ENCODE data around the gene SPESP1. TPM values are rescaled to one million over a fixed set of nuclear protein-coding genes. Genes with fewer than 3 reads are reported as not detected.

SPESP1 gene
- not detected for total RNA-seq

DNA sequence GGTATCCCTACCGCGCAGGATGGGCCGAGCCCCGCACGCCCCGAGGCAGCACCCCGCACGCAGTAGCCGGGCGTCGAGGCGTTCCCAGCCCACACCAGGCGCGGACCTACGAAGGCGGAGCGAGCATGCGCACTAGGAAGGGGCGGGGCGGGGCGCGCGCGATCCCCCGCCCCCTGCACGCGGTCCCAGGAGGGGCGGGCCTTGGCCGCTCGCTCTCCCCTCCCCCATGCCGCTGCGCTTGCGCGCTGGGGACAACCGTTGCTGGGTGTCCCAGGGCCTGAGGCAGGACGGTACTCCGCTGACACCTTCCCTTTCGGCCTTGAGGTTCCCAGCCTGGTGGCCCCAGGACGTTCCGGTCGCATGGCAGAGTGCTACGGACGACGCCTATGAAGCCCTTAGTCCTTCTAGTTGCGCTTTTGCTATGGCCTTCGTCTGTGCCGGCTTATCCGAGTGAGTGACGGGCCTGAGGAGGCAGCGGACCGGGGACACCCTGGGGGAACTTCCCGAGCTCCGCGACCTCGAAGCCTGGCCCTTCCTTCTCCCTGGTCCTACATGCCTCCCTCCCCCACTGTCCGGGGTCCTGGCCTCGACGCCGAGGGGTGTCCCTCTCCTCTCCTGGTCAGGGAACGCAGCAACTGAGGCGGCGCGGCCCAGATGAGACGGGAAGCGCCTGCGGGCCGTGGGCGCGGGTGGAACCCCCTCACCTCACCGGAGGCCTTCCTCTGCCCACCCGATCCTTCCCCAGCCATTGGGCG lies at the start of gene SPESP1:
TSS of gene SPESP1 (plus strand) at position 258 of the 755 bp plus-strand sequence. CDS start at position 387, 129 bp downstream.
- Mint-ChIP-seq H3K27me3 (ENCODE audit: low read depth) (peaks cover 13% of the 10 kb centered on the region), H3K4me3 (no peak within 1 kb of the TSS), H3K36me3 (ENCODE audit: low read depth) (no peaks in the 10 kb centered on the region), H3K4me1 (ENCODE audit: low read depth) (no peaks in the 10 kb centered on the region), H3K27ac (no peak within 1 kb of the TSS), H3K9me3 (ENCODE audit: insufficient read depth) (no peaks in the 10 kb centered on the region)
- ChIA-PET POLR2A (no interaction called here), CTCF (interaction anchor here (0.6 kb wide), 1 partner anchor 48 kb away, joined by 3 read pairs; no protein-coding TSS in a partner anchor)
- peak; percentile 24 for DNase-seq
- ATAC-seq, result peak; percentile 53

DNA sequence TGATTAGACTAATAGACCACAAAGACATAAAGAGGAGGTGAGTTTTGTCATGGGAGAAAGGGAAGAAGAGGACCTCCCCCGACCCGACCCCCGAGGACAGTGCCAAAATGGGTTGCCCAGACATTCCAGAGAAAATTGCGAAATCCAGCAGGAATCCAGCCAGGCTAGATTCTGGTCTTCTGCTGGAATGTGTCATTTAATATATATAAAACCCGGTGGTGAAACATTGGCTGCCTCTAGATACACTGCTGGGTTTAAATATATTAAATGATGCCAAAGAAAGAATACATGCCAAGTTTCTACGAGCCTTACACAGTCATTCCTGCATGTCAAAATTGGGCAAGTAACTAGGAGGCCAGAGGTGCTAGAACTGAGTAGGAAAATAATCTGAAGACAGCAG lies 45.3 kb upstream of the SPESP1 start:
- ChIA-PET CTCF (no interaction called here), POLR2A (no interaction called here)
- H3K27ac Mint-ChIP-seq, result no peak overlapping the region
- ATAC-seq, result no peak
- H3K9me3 Mint-ChIP-seq (ENCODE audit: insufficient read depth), result no peaks in the 10 kb centered on the region
- peaks cover 6% of the 10 kb centered on the region for H3K27me3 Mint-ChIP-seq (ENCODE audit: low read depth)
- no peak overlapping the region for H3K4me3 Mint-ChIP-seq
- H3K36me3 Mint-ChIP-seq (ENCODE audit: low read depth), result no peaks in the 10 kb centered on the region
- no peak for DNase-seq
- no peaks in the 10 kb centered on the region for H3K4me1 Mint-ChIP-seq (ENCODE audit: low read depth)

- Mint-ChIP-seq H3K27me3 (ENCODE audit: low read depth) (peaks cover 8% of the 10 kb centered on the region), H3K27ac (no peak overlapping the region), H3K36me3 (ENCODE audit: low read depth) (no peaks in the 10 kb centered on the region), H3K4me3 (no peak overlapping the region), H3K4me1 (ENCODE audit: low read depth) (no peaks in the 10 kb centered on the region), H3K9me3 (ENCODE audit: insufficient read depth) (no peaks in the 10 kb centered on the region)
- ChIA-PET POLR2A (no interaction called here), CTCF (no interaction called here)
- no peak for ATAC-seq
- DNase-seq, result no peak
Measured at GRCh38 chr15:68887120-68887519, 43.2 kb upstream of the SPESP1 start.

DNA sequence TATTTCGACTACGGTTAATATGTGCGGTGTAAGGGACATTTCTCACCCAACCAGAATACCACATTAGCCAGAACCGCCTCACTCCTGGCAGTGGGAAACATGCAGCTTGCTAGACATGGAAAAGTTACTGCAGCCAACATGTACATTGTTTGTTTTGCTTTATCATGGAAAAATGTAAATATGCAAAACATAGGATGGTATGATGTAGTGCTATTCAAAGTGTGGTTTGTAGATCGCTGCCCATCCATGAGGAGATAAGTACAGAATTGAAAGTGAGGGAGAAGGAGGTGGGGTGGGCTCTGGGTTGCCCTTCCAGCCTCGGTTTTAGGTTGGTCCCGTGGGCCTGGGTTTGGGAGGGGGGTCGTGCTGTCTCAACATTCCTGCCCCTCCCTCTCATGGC lies 42.5 kb upstream of the SPESP1 start:
- no peak overlapping the region for H3K27ac Mint-ChIP-seq
- no peaks in the 10 kb centered on the region for H3K4me1 Mint-ChIP-seq (ENCODE audit: low read depth)
- ATAC-seq, result no peak
- no peaks in the 10 kb centered on the region for H3K9me3 Mint-ChIP-seq (ENCODE audit: insufficient read depth)
- peaks cover 8% of the 10 kb centered on the region for H3K27me3 Mint-ChIP-seq (ENCODE audit: low read depth)
- CTCF ChIA-PET, result interaction anchor here (1.3 kb wide), 1 partner anchor 12 kb away, joined by 4 read pairs; no protein-coding TSS in a partner anchor
- no peak for DNase-seq
- no peak overlapping the region for H3K4me3 Mint-ChIP-seq
- POLR2A ChIA-PET, result interaction anchor here (1.3 kb wide), 1 partner anchor 9 kb away, joined by 3 read pairs; no protein-coding TSS in a partner anchor
- H3K36me3 Mint-ChIP-seq (ENCODE audit: low read depth), result no peaks in the 10 kb centered on the region

GRCh38 chr15:68888419-68888818 lies 41.9 kb upstream of the SPESP1 start:
- Mint-ChIP-seq H3K27me3 (ENCODE audit: low read depth) (peaks cover 9% of the 10 kb centered on the region), H3K36me3 (ENCODE audit: low read depth) (no peaks in the 10 kb centered on the region), H3K4me3 (peak overlapping the region; percentile 43), H3K4me1 (ENCODE audit: low read depth) (no peaks in the 10 kb centered on the region), H3K9me3 (ENCODE audit: insufficient read depth) (no peaks in the 10 kb centered on the region), H3K27ac (no peak overlapping the region)
- ATAC-seq (no peak), DNase-seq (no peak)
- ChIA-PET CTCF (interaction anchor here (1.3 kb wide), 1 partner anchor 13 kb away, joined by 4 read pairs; no protein-coding TSS in a partner anchor), POLR2A (interaction anchor here (1.3 kb wide), 1 partner anchor 9 kb away, joined by 3 read pairs; no protein-coding TSS in a partner anchor)

DNA sequence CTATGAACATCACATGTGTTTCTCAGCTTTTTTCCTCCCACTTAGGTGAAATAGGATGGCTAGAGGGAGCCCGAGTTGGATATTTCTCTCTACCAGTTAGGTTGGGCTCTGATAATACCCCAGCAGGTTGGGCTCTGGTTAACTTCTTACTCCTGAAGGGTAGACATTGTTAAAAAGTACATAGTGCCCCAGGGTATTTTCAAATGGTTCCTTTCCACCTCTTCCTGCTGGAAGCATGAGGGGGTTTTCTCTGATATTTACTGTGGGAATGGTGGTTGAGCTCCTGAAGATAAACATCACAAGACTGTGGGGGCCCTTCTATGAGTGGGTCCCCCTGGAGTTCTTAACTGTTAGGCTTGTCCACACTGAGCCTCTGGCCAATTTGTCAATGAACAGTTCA lies 36.1 kb upstream of the SPESP1 start:
- no peaks in the 10 kb centered on the region for H3K9me3 Mint-ChIP-seq (ENCODE audit: insufficient read depth)
- no peak overlapping the region for H3K4me3 Mint-ChIP-seq
- ATAC-seq (no peak), DNase-seq (no peak)
- peaks cover 13% of the 10 kb centered on the region for H3K27me3 Mint-ChIP-seq (ENCODE audit: low read depth)
- POLR2A ChIA-PET, result no interaction called here
- H3K4me1 Mint-ChIP-seq (ENCODE audit: low read depth), result no peaks in the 10 kb centered on the region
- no peaks in the 10 kb centered on the region for H3K36me3 Mint-ChIP-seq (ENCODE audit: low read depth)
- CTCF ChIA-PET, result interaction anchor here (0.7 to 1.0 kb wide), 2 partner anchors 18 to 221 kb away, joined by 3 read pairs; no protein-coding TSS in a partner anchor
- H3K27ac Mint-ChIP-seq, result no peak overlapping the region

DNA sequence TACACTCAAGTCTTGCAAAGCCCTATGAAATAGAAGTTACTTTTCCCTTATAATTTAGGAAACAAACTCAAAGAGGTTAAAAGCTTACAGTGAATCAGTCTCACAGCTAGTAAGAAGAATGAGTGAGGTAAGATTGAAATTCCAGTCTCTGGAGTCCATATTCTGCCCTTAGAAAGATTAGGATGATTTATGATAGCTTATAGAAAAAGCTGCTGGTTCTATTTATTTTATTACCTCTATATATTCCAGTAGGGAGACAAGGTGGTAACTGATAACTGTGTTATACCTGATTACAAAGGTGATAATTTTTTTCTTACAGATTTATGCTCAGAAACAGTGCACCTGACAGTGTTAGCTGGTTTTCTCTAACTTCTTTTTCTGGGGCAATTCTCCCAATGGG lies 34.1 kb upstream of the SPESP1 start:
- no peak for ATAC-seq
- no peak overlapping the region for H3K4me3 Mint-ChIP-seq
- ChIA-PET POLR2A (no interaction called here), CTCF (interaction anchor here (1.1 kb wide), 1 partner anchor 20 kb away, joined by 6 read pairs; no protein-coding TSS in a partner anchor)
- H3K27me3 Mint-ChIP-seq (ENCODE audit: low read depth), result peaks cover 15% of the 10 kb centered on the region
- DNase-seq, result no peak
- no peaks in the 10 kb centered on the region for H3K9me3 Mint-ChIP-seq (ENCODE audit: insufficient read depth)
- H3K27ac Mint-ChIP-seq, result no peak overlapping the region
- H3K36me3 Mint-ChIP-seq (ENCODE audit: low read depth), result no peaks in the 10 kb centered on the region
- no peaks in the 10 kb centered on the region for H3K4me1 Mint-ChIP-seq (ENCODE audit: low read depth)

GRCh38 chr15:68897016-68897415 lies 33.3 kb upstream of the SPESP1 start:
- Mint-ChIP-seq H3K9me3 (ENCODE audit: insufficient read depth) (no peaks in the 10 kb centered on the region), H3K4me1 (ENCODE audit: low read depth) (no peaks in the 10 kb centered on the region), H3K27me3 (ENCODE audit: low read depth) (peaks cover 14% of the 10 kb centered on the region), H3K27ac (no peak overlapping the region), H3K36me3 (ENCODE audit: low read depth) (no peaks in the 10 kb centered on the region), H3K4me3 (no peak overlapping the region)
- CTCF ChIA-PET, result interaction anchor here (1.1 kb wide), 1 partner anchor 21 kb away, joined by 6 read pairs; no protein-coding TSS in a partner anchor
- POLR2A ChIA-PET, result no interaction called here
- no peak for ATAC-seq
- no peak for DNase-seq

- DNase-seq (no peak), ATAC-seq (no peak)
- Mint-ChIP-seq H3K4me1 (ENCODE audit: low read depth) (no peaks in the 10 kb centered on the region), H3K4me3 (no peak overlapping the region), H3K36me3 (ENCODE audit: low read depth) (no peaks in the 10 kb centered on the region), H3K27me3 (ENCODE audit: low read depth) (peaks cover 14% of the 10 kb centered on the region), H3K27ac (no peak overlapping the region), H3K9me3 (ENCODE audit: insufficient read depth) (no peaks in the 10 kb centered on the region)
- ChIA-PET CTCF (no interaction called here), POLR2A (no interaction called here)
Measured at GRCh38 chr15:68900027-68900426, 30.3 kb upstream of the SPESP1 start.

DNA sequence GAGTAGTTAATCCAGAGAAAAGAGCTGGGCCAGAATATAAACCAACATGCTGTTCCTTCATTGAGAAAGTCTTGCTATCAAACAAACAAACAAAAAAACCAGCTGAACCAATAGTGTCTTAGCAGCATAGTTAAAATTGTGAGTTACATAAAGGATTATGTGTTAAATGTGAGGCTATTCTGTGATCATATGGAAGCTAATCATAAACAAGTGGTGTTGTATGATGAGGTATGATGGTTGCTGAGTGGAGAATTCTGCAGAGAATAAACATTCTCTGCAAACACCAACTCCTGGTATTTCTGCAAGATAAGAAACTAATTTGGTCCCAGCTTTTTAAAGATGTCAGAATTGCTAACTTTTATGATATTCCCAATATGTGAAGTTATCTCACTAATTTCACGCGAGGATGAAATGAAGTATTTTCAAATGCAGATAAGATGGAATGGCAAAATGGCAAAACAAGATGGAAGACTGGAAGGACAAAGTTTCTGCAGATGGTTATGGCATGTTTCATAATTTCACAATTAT lies 22.9 kb upstream of the SPESP1 start:
- no peaks in the 10 kb centered on the region for H3K36me3 Mint-ChIP-seq (ENCODE audit: low read depth)

DNA sequence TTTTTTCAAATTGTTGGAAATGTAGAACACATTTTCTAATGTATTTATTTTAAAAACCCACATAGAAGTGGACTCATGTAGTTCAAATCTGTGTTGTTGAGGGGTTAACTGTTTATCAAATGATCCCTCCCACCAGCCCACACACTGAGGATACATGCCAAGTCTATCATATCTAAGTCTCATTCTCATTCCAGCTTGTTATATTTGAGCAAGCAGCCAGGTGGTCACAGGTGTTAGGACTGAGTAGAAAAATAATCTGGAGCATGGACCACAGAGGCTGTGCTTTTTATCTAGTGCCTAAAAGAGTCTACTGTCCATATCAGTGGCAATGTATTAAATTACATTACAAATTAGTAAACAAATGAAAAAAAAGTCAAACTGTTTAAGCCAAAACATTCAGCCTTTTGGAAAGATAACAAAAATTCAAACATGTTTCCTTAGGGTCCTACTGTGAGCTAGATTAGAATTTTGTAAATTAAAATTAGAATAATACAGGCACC lies 20.7 kb upstream of the SPESP1 start:
- Mint-ChIP-seq H3K9me3 (ENCODE audit: insufficient read depth) (no peaks in the 10 kb centered on the region), H3K4me1 (ENCODE audit: low read depth) (no peaks in the 10 kb centered on the region), H3K36me3 (ENCODE audit: low read depth) (no peaks in the 10 kb centered on the region), H3K27ac (no peak overlapping the region), H3K27me3 (ENCODE audit: low read depth) (peaks cover 30% of the 10 kb centered on the region), H3K4me3 (no peak overlapping the region)
- ChIA-PET POLR2A (no interaction called here), CTCF (interaction anchor here (2.0 kb wide), 1 partner anchor 16 kb away, joined by 8 read pairs; no protein-coding TSS in a partner anchor)
- no peak for ATAC-seq
- DNase-seq, result no peak

More for the DNA sequence above, 22.9 kb upstream of the SPESP1 start:
- no peak for DNase-seq
- no peak overlapping the region for H3K27ac Mint-ChIP-seq
- no peaks in the 10 kb centered on the region for H3K9me3 Mint-ChIP-seq (ENCODE audit: insufficient read depth)
- peaks cover 33% of the 10 kb centered on the region for H3K27me3 Mint-ChIP-seq (ENCODE audit: low read depth)
- H3K4me3 Mint-ChIP-seq, result no peak overlapping the region
- ChIA-PET POLR2A (no interaction called here), CTCF (no interaction called here)
- no peaks in the 10 kb centered on the region for H3K4me1 Mint-ChIP-seq (ENCODE audit: low read depth)
- no peak for ATAC-seq

GRCh38 chr15:68910341-68910740 lies 20.0 kb upstream of the SPESP1 start:
- Mint-ChIP-seq H3K4me1 (ENCODE audit: low read depth) (no peaks in the 10 kb centered on the region), H3K36me3 (ENCODE audit: low read depth) (no peaks in the 10 kb centered on the region), H3K27ac (no peak overlapping the region), H3K27me3 (ENCODE audit: low read depth) (peaks cover 30% of the 10 kb centered on the region), H3K4me3 (no peak overlapping the region), H3K9me3 (ENCODE audit: insufficient read depth) (peaks cover 3% of the 10 kb centered on the region)
- ChIA-PET POLR2A (interaction anchor here (0.7 kb wide), 1 partner anchor 28 kb away, joined by 3 read pairs; no protein-coding TSS in a partner anchor), CTCF (no interaction called here)
- DNase-seq (no peak), ATAC-seq (no peak)

Measured in activated CD8-positive, alpha-beta T cell treated with anti-CD3 and anti-CD28 coated beads, Interleukin-2, amount 10 ng/mL, durations not matched to agents 7 days and 5 days (primary cell).